ENCODE measurements around the gene TTC27. TPM values are rescaled to one million over a fixed set of nuclear protein-coding genes. Genes with fewer than 3 reads are reported as not detected.
A peak's percentile ranks its signal among the peaks of the same experiment; 100 is the strongest.

TTC27 gene
- total and polyA plus RNA-seq, 4 donors, result 3.5 to 13.5 (median 6.3) TPM

GRCh38 chr2:32719933-32720716, 92.3 kb downstream of the TTC27 start:
- DNase-seq (ENCODE audit: low spot score), result no peak
- H3K27ac ChIP-seq (ENCODE audit: low read depth in 1 of 2, low read length in 2 of 2), result no peak overlapping the region
- TF ChIP-seq HNF4A (conservative IDR thresholded peaks at IDR 0.05) (no peak), RXRA (IDR thresholded peaks at IDR 0.05) (peak in 1 of 2 donors; percentile 16)

GRCh38 chr2:32720771-32721170, 92.9 kb downstream of the TTC27 start:
- H3K4me1 ChIP-seq (ENCODE audit: control insufficient read depth in 4 of 4, insufficient read depth in 4 of 4, low read length in 3 of 4), result peaks cover 0 to 9% (median 6%) of the 10 kb centered on the region in 4 donors
- no peak overlapping the region for H3K27ac ChIP-seq (ENCODE audit: low read depth in 1 of 2, low read length in 2 of 2)
- no peak for DNase-seq (ENCODE audit: low spot score)
- TF ChIP-seq, protein P1, sequence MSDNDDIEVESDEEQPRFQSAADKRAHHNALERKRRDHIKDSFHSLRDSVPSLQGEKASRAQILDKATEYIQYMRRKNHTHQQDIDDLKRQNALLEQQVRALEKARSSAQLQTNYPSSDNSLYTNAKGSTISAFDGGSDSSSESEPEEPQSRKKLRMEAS (IDR thresholded peaks at IDR 0.05), result no peak
- H3K27me3 ChIP-seq (ENCODE audit: control insufficient read depth in 4 of 4, insufficient read depth in 4 of 4, low read length in 3 of 4), result no peaks in the 10 kb centered on the region
- no peaks in the 10 kb centered on the region for H3K9me3 ChIP-seq (ENCODE audit: control insufficient read depth in 4 of 4, low read length in 3 of 4)
- 98% methylated on average over 4 of the region's 4 CpGs for WGBS
- H3K9ac ChIP-seq (ENCODE audit: low read depth in 1 of 2, low read length in 2 of 2), result no peak overlapping the region
- H3K36me3 ChIP-seq (ENCODE audit: control insufficient read depth in 4 of 4, insufficient read depth in 3 of 4, low read depth in 1 of 4, low read length in 3 of 4), result no peaks in the 10 kb centered on the region
- H3K4me3 ChIP-seq (ENCODE audit: low read depth in 1 of 3, low read length in 3 of 3), result no peak overlapping the region

More at GRCh38 chr2:32719933-32720716, 92.3 kb downstream of the TTC27 start:
- Histone ChIP-seq H3K9ac (ENCODE audit: low read depth in 1 of 2, low read length in 2 of 2) (no peak overlapping the region), H3K36me3 (ENCODE audit: control insufficient read depth in 4 of 4, insufficient read depth in 3 of 4, low read depth in 1 of 4, low read length in 3 of 4) (no peaks in the 10 kb centered on the region), H3K27me3 (ENCODE audit: control insufficient read depth in 4 of 4, insufficient read depth in 4 of 4, low read length in 3 of 4) (no peaks in the 10 kb centered on the region), H3K4me1 (ENCODE audit: control insufficient read depth in 4 of 4, insufficient read depth in 4 of 4, low read length in 3 of 4) (peaks cover 0 to 9% (median 6%) of the 10 kb centered on the region in 4 donors), H3K4me3 (ENCODE audit: low read depth in 1 of 3, low read length in 3 of 3) (no peak overlapping the region), H3K9me3 (ENCODE audit: control insufficient read depth in 4 of 4, low read length in 3 of 4) (no peaks in the 10 kb centered on the region)
- WGBS, result 92% methylated on average over 1 of the region's 1 CpG

DNA sequence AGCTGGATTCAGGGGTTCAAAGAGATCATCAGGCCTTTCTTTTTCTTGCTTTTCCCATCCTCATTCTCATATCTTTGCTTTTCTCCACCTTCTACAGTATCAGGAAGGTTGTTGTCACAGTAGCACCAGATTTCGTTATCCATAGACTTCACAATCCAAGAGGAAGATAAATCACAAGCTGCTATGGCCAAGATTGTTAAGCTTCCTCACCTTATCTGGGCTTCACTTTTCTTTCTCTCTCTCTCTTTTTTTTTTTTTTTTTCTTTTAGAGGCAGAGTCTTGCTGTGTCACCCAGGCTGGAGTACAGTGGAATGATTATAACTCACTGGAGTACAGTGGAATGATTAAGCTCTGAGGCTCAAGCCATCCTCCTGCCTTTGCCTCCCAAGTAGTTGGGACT, 93.5 kb downstream of the TTC27 start:
- Histone ChIP-seq H3K36me3 (ENCODE audit: control insufficient read depth in 4 of 4, insufficient read depth in 3 of 4, low read depth in 1 of 4, low read length in 3 of 4) (no peaks in the 10 kb centered on the region), H3K27me3 (ENCODE audit: control insufficient read depth in 4 of 4, insufficient read depth in 4 of 4, low read length in 3 of 4) (no peaks in the 10 kb centered on the region), H3K4me3 (ENCODE audit: low read depth in 1 of 3, low read length in 3 of 3) (no peak overlapping the region), H3K27ac (ENCODE audit: low read depth in 1 of 2, low read length in 2 of 2) (no peak overlapping the region), H3K9ac (ENCODE audit: low read depth in 1 of 2, low read length in 2 of 2) (no peak overlapping the region), H3K9me3 (ENCODE audit: control insufficient read depth in 4 of 4, low read length in 3 of 4) (no peaks in the 10 kb centered on the region), H3K4me1 (ENCODE audit: control insufficient read depth in 4 of 4, insufficient read depth in 4 of 4, low read length in 3 of 4) (peaks cover 0 to 9% (median 6%) of the 10 kb centered on the region in 4 donors)
- 91% methylated on average over 1 of the region's 1 CpG for WGBS
- DNase-seq (ENCODE audit: low spot score), result no peak
- TF ChIP-seq SP1 (IDR thresholded peaks at IDR 0.05) (no peak), GABPA (IDR thresholded peaks at IDR 0.05 in 1 of 2, conservative IDR thresholded peaks at IDR 0.05 in 1 of 2) (no peak), ZBTB33 (IDR thresholded peaks at IDR 0.05) (no peak), JUND (IDR thresholded peaks at IDR 0.05) (no peak), HNF4A (conservative IDR thresholded peaks at IDR 0.05) (no peak), FOXA2 (IDR thresholded peaks at IDR 0.05) (no peak), ATF3 (IDR thresholded peaks at IDR 0.05) (no peak), REST (IDR thresholded peaks at IDR 0.05) (no peak), TAF1 (conservative IDR thresholded peaks at IDR 0.05) (no peak), HNF4G (IDR thresholded peaks at IDR 0.05) (no peak), NR2F2 (IDR thresholded peaks at IDR 0.05) (no peak), RXRA (IDR thresholded peaks at IDR 0.05) (no peak), RAD21 (IDR thresholded peaks at IDR 0.05) (no peak), FOXA1 (IDR thresholded peaks at IDR 0.05) (no peak), CTCF (IDR thresholded peaks at IDR 0.05; ENCODE audit: low read depth, low read length, missing input control) (no peak), YY1 (IDR thresholded peaks at IDR 0.05) (no peak)
- TF ChIP-seq, protein P1 (IDR thresholded peaks at IDR 0.05), result no peak

Data from liver (tissue), 9 donors.